Activated T-helper 1 cell treated with Interleukin-2 at 50 U/mL for 16 hours (primary cell): ENCODE results near the gene UPF2.

Experiments
- DNase-seq: peaks from one replicate; pipeline ENCODE4 v3.0.0-alpha.2; 2020; ENCODE audit warnings: low read depth

UPF2 gene

GRCh38 chr10:11958956-11959355 is 83.7 kb downstream of the UPF2 start:
- DNase-seq, result no peak

DNA sequence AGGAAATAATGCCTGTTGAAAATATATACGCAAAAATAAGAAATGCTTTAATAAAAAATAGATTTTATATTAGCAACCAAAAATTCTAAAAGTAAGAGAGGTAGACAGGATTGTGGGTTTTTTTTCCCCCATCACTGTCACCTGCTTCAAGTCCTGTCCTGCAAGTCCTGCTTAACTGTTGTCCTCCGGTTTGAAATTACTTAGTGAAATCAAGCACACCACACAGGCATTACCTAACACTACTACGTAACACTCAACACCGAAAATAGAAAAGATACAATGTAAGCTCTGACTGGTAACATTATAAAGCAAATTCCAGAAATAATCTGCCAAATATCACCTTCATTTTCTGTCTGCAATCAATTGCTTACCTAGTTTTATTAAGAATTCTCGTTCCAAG is 90.9 kb downstream of the UPF2 start:
- no peak for DNase-seq

DNA sequence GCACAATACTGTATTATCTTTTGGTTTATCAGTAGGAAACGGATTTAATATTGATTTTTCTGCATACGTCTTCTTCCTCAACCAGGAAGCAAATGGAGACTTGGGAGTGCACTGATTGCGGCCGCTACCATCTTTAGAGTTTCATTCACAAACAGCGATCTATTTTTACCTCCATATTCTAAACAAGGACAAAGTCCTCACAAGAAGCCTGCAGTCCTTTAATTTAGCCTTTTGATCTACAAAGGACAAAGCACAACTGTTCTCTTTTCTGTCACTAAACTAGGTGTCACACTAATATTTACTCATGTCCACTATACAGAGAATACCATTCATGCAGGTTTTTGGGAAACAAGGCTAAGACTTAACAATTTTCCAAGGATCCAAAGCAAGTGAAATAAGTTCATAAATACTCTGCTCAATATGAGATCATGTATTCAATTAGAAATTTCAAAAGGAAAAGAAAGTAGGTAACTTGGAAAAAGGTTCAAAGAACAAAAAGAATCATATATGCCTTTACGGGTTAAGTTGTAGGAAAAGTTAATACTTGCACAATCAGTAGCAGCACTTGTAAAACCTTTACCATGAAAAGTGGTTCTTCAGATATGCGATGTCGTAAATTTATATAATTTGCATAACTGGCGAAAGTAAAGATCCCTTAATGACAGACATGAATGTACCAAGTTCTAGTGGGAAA is 92.1 kb downstream of the UPF2 start:
- DNase-seq, result no peak

DNA sequence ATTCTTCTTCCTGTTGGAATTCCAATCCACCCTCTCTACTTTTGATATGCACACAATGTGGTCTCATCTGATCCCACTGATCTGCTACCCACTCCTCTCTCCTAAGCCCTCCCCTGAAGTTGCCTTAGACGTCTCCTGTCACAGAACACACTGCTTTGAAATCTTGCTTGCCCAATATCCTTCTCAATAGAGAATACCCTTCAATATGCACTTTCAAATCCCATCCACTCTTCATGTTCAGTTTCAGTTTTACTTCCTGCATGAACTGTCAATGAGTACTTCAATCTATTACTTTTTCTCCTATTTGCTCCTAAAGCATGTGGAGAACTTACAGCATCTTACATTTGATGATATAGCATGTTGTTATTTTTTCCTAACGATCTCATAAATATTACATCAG is 93.5 kb downstream of the UPF2 start:
- no peak for DNase-seq

GRCh38 chr10:11946652-11947051 is 96.0 kb downstream of the UPF2 start:
- DNase-seq, result no peak

DNA sequence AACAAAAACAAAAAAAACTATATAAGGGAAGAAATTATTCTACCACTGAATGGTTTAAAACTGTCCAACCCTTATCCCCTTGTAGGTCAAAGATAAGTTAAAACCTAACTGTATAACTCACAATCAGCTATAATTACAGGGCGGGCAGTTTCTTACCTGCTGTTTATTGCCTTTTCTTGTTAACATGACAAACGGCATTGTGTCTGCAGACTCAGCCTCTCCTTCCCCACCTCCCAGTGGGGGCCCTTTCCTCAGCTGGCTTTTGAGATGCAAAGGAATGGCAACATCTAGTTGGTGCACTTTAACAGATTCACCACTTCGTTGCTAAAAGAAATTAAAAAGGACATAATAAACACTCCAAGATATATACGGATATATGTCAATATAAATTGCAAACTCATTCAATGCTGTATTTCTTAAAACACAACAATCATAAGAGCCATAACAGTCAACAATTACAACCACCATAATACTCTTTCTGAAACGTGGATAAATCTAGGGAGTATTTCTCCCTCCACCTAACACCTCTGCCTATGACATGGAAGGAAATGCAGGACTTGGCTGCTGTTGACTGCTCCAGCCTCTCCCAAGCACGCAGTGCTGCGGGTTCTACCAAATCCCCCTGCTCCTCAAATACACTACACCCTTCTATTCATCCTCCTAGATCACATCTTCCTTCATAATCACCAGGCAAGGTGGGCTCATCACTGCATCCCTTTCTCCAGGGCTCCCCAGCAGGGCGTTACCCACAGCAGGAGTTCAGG is 106.0 kb downstream of the UPF2 start:
- no peak for DNase-seq

GRCh38 chr10:11934262-11934661 is 108.3 kb downstream of the UPF2 start:
- no peak for DNase-seq

GRCh38 chr10:11933577-11934223 is 108.9 kb downstream of the UPF2 start:
- no peak for DNase-seq

- DNase-seq, result no peak
Measured at GRCh38 chr10:11931038-11931437, 111.6 kb downstream of the UPF2 start.

- no peak for DNase-seq
Measured at GRCh38 chr10:11930312-11930978, 112.2 kb downstream of the UPF2 start.

DNA sequence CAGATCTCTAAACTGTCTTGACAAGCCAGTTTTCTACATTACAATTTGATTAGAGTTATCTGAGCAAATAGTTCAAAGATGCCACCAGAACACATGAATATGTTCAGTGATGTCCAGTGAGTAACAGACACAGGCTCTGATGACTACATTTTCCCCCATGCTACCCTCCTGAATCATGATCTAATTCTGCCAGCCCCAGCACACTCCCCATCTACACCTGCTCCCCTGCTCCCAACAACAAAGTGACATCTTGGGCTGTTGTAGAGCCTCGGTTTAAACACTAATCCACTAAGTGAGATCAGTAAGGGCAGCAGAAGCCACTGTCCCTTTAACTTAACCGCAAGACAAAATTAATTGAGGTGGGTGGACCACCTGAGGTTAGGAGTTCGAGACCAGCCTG is 114.9 kb downstream of the UPF2 start:
- no peak for DNase-seq

DNA sequence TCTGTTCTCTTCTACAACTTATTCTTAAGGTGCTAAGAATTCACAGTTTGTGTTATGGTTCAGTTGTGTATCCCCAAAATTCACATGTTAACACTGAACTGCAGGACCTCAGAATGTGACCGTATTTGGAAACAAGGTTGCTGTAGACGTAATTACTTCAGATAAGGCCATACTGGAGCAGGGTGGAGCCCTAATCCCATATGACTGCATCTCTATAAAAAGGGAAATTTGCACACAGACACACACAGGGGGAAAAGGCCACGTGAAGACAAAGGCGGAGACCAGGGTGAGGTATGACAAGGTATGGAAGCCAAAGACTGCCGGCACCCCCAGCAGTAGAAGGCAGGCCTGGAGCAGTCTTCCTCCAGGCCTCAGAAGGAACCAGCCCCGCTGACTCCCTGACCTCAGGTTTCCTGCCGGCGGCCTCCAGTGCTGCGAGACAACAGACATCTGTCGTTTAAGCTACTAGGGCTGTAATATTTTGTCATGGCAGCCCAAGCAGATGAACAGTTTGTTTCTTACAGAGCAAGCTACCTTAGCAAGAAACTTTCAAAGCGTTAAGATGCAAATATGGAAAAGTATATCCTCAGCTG is 120.7 kb downstream of the UPF2 start:
- no peak for DNase-seq

GRCh38 chr10:11919271-11919670 is 123.3 kb downstream of the UPF2 start:
- DNase-seq, result no peak

DNA sequence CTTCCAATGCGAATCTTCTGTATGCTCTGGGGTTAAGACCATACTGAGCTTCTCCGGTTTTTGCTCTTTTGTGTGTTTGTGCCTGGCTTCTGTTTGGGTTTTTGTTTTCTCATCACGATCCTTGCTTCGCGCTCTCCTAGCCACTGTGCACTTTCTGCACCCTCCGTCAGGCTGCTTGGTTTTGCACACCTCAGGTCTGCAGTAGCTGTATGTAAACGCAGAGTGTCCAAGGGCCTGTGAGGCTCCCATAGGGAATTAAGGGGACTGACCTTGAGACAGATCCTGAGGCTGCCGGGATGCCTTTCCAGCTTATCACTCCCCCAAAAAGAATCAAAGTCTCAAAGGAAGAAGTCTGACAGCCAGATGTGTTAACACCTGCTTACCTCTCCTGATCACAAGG is 124.2 kb downstream of the UPF2 start:
- DNase-seq, result no peak

DNA sequence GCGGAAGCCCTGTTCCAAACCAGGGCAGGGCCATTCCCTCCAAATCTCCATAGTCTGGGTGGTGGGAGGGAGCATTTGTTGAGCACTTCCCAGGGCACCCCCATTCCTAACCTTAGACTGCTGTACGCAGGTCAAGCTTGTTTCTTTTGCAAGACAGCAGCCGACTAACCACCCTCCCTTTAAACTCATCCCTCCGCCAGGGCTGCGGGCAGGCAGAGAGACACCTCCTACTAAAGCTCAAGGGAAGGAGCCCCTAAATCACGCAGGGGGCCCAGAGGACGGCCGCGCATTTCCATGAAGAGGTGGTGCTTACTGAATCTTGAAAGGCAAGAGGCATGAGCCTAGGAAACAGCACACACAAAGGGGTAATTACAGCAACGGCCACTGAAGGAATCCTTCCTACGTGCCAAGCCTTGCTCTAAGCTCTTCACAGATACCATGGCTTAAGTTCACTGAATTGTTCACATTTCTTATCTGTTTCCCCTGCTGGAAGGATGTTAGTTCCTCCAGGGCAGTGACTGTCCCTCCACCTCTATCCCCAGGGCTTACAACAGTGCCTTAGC is 129.4 kb downstream of the UPF2 start:
- DNase-seq, result no peak

DNA sequence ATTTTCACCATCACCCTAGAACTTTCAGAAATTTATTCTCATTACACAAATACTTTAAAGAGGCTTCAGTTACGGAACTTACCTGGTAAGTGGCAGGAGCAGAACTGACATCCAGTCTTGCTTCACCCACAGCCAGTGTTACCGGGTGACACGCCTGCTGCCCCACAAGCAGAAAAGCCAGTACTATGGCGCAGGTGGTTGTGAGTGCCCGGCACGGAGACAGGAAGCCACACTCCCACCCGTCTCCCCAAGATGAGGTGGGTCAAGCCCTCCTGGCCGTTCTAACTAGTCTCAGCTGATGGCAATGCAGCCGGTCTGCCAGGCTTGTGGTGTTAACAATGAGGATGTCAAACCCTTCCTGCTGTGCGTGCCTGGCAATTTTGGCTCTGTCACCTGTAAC is 132.5 kb downstream of the UPF2 start:
- DNase-seq, result no peak

DNA sequence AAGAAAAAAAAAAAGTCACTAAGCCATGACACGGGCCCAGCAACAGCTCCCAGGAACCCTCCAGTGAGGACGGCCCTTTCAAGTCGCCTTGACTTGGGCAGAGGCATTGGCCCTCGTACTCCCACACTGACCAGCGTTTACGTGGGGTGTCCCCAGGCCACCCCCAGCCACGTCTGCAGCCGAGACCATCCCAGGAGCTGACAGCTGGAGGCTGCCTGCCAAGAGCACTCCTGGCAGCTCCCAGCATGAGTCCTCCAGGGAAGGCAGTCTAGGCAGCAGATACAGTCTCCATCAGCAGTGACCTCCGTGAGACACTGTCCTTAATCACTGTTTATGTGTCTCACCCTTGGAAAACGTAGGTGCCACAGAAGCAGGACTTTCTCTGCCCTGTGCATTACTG is 133.0 kb downstream of the UPF2 start:
- DNase-seq, result no peak

DNA sequence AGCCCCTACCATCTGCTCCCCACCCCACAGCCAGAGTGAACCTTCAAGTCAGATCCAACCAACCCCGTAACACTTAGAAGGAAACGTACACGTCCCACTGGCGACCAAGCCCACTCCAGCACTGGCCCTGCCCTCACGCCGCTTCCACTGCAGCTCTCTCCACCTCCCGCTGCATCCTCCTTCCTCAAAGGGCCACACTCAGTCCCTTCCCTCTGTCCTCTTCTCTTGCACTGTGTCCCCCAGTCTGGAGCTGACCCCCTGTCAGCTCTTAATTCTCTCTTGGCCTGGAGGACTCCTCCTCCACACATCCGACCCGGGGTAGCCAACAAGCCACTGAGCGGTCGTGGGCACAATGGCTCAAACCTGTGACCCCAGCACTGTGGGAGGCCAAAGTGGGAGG is 133.6 kb downstream of the UPF2 start:
- DNase-seq, result no peak

- DNase-seq, result no peak
Measured at GRCh38 chr10:11908536-11908935, 134.1 kb downstream of the UPF2 start.

DNA sequence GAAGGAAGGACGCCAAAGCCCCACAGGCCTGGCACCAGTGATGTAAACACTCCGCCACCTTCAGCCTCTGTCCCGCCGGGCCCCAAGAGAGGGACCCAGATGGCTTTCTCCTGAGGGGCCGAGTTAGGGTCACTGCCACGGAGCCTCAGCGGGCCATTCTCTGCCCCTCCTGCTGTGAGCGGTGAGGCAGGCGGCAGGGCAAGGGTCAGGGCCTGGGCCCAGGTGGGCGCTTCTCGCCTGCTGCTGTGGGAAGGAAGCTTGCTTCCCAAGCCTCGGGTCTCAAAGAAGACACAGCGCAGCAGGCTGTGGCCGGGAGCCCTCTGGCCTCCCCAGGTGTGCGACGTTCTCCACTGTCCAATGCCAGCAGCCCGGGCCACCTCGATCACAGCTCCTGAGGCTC is 134.7 kb downstream of the UPF2 start:
- DNase-seq, result no peak

- DNase-seq, result no peak
Measured at GRCh38 chr10:11906714-11907113, 135.9 kb downstream of the UPF2 start.

DNA sequence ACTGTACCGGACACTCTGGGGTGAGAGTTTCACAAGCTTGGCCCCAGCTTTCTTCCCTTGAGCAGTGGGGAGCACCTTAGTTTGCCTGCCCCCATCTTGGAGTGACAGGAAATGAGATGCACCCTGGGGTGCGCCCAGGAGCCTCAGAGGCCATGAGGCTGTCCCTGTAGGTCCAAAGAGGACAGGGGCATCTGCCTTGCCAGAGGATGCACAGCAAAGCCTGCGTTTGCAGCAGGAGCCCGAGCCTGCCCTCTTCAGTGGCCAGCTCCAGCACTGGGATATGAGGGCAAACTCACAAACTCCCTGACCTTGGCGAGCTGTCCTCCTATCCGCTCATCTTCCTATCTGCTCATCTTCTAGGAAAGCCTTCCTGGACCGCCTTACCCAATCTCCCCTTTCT is 140.0 kb downstream of the UPF2 start:
- DNase-seq, result no peak
